ENCODE data around the gene CAMK2D. TPM values are rescaled to one million over a fixed set of nuclear protein-coding genes. Genes with fewer than 3 reads are reported as not detected.
A peak's percentile ranks its signal among the peaks of the same experiment; 100 is the strongest.

The CAMK2D gene
- total RNA-seq, 1 donor from 2014 or later, result 64.8 TPM

DNA sequence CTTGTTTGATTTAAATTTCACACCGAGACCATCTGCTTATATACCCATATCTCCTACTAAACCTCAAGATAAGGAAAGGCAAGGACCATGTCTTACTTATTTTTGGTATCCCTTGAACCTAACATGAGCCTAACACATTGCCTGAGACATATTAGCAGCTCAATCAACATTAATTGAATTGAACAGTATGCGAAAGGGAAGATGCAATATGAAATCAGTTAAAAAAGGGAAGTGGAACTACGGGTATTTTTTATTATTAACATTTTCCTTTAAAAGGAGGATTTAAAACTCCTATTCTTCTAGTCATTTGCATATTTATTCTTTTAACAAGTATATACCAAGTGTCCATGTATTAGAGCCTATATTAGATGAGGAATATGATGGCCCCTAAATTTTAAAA, 197.0 kb downstream of the CAMK2D start:
- DNase-seq, result no peak

GRCh38 chr4:113563691-113564378, 197.7 kb downstream of the CAMK2D start:
- no peak for DNase-seq

DNA sequence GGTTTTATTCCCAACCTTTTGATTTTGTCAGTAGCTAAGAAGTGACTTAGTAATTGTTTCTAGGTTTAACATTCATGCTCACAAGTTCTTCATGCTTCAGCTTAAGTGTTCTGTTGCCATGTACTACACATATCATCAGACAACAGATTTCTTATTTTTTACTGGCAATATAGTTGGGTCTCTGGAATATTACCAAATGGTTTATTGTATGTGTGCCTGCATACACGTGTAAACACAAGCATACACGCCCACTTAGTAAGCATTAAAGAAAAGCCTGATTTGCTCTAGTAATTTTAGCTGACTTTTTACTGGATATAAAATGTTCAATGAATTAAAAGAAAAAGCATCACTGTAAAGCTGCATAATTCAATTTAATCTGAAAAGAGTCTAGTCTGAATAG, 199.8 kb downstream of the CAMK2D start:
- DNase-seq, result no peak

DNA sequence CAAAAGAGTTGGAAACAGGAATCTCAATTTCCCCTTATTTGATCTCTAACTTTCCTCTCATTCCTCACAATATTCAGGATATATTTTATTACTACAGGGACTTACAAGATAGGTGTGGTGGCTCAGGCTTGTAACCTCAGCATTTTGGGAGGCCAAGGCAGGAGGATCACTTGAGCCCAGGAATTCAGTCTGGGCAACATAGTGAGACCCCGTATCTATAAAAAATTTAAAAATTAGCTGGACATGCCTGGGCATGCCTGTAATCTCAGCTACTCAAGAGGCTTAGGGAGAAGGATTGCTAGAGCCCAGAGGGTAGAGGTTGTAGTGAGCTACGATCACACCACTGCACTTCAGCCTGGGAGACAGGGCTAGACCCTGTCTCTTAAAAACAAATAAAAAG, 200.4 kb downstream of the CAMK2D start:
- DNase-seq, result no peak

DNA sequence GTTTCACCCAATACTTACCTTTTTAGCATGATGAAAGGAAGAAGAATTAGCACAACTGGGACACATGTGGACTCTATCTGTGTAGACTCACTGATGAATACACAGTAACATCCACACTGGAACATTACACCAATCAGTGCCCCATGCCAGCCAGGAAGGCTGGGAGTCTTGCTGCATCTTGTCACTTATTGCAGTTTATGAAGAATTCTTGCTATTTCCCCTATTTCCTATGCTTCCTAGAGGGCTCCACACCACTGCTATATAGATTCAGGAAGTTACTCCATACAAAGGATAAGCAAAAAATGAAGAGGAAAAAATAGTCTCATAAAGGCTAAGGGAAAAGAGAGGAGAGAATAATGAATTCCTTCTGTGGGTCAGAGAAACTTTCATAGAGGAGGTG, 201.0 kb downstream of the CAMK2D start:
- DNase-seq, result peak; percentile 64

DNA sequence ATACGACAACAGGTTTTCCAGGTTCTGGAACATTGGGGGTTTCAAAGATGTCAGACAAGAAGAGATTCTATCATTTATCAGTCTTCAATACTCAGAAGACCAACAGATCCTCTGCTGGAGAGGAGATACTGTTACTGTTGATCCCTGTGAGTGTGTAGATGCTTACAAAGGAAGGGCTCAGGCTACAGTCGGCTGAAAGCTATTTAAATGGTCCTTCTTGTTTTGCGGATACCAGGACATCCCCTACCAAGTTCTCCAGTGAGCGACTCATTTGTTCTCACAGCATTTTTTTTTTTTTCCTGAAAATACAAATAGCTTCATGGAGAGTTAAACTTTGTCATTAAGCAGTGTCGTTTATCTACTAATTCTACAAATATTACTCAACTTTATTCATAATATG, 201.6 kb downstream of the CAMK2D start:
- no peak for DNase-seq

GRCh38 chr4:113556382-113557134, 205.0 kb downstream of the CAMK2D start:
- no peak for DNase-seq

GRCh38 chr4:113555868-113556267, 205.7 kb downstream of the CAMK2D start:
- DNase-seq, result no peak

DNA sequence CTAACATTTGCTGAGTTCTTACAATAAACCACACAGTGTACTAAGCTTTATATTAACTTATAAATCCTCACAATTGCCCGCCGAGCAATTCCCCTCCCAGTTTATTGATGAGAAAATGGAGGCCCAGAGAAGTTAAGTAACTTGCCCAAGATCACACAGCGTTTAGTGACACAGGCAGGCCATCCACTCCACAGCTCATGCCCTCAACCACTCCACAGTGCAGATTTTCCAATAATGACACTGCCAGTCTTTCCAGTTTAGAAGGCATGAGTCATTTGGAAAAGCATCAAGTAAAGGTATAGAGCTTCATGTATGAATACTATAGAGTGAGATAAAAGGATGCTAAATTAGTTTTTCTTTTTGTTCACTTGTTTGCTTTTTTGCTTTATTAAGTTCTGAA, 208.5 kb downstream of the CAMK2D start:
- DNase-seq, result no peak

DNA sequence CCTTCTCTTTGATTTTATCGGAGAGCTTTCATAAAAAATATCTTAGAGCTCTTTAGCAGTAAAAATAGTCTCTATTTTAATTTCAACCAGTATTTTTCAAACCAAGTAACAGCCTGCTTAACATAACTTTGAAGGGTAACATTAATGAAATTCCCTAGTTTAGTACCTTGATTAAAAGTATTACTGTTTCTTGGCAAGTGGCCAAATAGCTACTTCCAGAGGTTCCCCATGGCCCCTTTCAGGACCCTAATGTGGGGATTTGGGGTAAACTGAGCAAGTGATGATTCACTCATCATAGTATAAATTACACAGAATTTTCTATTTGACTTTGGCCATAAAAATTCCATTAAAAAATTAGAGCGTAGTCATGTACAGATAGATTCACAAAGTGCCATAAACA, 211.0 kb downstream of the CAMK2D start:
- no peak for DNase-seq

GRCh38 chr4:113548303-113548702, 213.2 kb downstream of the CAMK2D start:
- peak; percentile 17 for DNase-seq

- DNase-seq, result peak; percentile 97
These were observed 214.0 kb downstream of the CAMK2D start for GRCh38 chr4:113547487-113548042.

DNA sequence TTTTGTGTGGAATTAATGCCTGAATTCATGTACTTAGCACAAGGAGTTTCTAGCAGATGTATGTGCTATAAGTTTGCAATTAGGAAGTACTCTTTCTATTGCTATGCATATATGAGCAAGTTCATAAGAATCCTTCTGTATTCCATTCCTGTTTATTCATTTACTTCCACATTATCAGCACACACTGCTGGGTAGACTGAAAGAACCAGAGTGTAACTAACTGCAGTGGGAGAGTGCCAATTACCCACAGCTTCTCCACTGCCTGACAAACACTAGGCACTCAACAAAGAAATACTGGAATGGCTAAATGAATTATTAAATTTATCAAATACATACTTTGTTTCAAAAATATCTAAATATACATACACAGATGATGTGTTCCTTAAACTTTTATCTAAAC, 219.6 kb downstream of the CAMK2D start:
- DNase-seq, result no peak

DNA sequence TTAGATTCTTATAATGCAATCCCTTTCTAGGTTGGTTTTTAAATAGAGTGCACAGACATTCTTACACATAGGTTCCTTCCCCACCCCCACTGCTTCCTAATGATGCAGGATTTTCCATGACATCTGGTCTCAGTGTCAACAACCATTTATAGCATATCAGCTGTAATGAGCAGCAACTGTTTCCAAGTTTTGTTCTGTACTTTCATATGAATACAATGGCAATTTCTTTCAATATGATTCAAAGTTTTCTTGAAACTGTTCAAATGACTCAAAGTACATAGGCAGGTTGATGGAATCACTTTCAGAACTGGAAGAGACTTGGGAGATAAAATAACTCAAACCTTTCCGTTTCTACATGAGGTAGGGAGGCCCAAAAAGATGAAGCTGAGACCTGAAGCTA, 220.7 kb downstream of the CAMK2D start:
- DNase-seq, result peak; percentile 87

DNA sequence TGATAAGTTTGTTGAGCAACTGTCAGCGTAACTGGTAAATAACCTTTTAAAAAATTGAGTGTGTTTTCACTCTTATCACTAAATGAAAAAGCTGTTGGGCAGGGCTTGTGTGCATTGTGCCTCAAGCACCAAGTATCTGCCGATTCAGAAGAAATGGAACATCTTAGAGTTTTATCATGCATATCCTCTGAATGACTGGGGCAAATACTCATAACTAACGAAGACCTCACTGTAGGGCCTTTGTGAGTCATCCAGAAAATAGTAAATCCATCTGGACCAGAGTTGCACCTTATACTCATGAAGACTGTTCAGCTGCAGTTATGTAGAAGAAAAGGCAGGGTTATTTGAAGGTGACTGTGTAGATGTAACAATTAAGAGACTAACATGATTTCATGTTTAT, 222.1 kb downstream of the CAMK2D start:
- DNase-seq, result no peak

- DNase-seq, result no peak
These were observed 223.9 kb downstream of the CAMK2D start for GRCh38 chr4:113537628-113538027.

DNA sequence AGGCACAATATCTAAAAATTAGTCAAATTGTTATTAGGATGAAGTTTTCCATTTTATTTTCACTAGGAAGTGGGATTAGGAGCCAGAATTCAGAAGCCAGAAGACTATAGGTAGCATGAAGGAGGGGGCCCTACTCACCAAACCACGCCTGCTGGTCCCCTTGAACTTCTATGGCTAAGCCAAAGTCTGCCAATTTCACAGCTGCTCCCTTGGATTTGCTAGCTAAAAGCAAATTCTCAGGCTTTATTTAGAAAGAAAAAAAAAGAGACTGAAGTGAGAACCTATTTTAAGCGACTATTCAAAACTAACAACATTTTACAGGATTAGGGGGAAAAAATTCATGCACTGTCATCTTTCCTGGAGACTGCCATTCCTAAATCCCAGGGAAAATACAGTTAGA, 224.3 kb downstream of the CAMK2D start:
- no peak for DNase-seq

DNA sequence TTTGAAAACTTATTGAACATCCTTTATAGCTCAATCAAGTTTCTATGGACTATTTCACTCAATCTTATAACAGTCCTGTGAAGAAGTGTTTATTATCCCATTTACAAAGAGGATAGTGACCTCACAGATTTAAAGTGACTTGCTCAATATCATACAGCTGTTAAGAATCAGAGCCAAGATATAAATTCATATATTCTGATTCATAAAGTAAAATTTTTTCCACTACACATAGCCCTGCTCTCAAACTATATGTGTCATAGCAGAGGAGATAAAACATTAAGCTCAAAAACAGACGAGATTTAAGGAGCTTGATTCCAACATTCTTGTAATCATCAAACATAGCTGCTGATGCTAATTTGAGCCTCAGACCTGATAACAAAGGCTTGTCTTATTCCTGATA, 226.8 kb downstream of the CAMK2D start:
- DNase-seq, result no peak

DNA sequence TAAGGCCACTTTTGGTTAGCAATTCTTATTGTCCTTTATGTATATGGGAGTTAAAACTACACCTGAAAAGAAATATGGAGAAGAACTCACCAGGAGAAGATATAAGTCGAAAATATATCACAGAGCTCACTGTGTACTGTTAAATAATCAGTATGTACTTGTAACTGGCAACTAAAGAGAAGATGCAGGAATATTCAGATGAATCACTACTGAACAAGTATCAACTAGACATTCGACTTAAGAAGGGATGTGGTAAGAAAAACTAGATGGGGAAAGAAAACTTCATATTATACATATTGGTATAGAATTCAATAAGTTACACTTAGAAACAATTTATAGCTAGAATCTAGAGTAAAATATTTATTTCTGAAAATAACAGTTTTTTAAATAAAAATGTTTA, 230.0 kb downstream of the CAMK2D start:
- no peak for DNase-seq

DNA sequence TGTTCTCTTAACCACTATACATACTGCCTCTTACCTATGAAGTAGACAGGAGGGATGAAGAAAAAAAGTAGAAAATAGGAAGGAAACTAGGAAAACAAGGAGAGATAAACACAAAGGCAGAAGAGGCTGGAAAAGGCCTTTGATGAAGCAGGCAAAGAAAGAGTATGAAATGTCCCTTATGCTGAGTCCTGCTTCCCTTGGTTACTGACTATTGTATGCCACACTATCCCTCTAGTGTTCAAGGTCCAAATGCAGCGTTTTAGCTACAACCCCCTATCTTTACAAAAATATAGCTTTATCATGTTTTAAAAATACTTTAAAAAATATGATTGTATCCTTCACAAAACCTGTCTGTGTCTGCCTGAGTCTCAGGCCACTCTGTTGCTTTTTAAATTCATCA, 233.1 kb downstream of the CAMK2D start:
- no peak for DNase-seq

DNA sequence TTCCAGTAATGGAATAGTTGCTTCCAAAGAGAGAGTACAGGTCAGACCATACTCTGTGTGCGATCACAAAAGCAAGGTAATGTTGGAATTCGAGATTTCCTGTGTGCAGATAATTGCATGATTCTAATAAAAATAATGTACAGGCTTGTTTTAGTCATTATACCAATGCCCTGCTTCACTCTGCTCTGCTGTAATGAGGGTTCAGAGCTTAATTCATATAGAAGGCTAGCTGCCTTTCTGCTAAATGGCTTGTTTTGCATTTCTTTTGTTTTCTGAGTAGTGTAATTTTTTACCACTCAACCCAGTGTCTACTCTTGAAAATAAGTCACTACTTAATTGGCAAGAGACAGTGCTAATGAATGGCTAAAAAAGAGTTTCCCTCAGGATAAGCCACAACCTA, 236.0 kb downstream of the CAMK2D start:
- DNase-seq, result no peak

DNA sequence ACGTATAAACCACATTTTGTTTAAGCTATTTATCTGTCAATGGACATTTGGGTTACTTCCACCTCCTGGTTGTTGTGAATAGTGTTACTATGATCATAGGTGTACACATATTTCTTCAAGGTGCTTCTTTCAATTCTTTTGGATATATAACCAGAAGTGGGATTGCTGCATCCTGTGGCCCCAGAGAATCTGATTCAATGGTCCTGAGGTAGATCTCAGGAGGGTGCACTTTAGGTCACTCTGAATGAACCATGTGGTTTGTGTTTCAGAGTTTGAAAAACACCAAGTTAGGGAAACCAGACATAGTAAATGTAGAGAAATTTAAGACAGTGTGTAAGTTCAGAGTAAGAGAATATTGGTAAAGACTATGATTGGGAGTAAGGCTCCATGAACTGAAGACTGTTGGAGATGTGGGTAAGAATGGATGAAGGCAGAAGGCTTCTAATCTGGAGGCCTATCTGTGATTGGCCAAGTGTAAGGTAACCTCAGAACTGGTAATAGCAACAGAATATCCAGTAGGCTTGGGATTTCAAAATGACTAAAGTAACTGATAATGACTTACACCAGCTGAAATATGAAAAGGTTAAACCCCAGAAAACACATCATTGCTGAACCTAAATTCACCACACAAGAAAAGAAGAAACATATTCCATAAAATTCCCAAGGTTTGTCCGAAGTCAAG, 236.9 kb downstream of the CAMK2D start:
- no peak for DNase-seq

DNA sequence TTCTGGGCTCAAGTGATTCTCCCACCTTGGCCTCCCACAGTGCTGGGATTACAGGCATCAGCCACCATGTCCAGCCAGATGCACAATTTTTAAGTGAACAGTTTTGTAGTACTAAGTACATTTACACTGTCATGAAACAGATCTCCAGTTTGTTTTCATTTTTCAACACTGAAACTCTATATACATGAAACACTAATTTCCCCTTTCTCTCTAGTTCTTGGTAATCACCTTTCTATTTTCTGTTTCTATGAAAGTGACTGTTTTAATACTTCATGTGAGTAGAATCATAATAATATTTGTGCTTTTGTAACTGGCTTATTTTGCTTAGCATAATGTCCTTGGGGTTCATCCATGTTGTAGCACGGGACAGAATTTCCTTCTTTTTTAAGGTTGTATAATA, 237.4 kb downstream of the CAMK2D start:
- DNase-seq, result no peak

GRCh38 chr4:113522433-113522832, 239.1 kb downstream of the CAMK2D start:
- DNase-seq, result no peak
